HG02763 (cell line): Measurements from ENCODE around the gene DOLPP1.
A peak's percentile ranks its signal among the peaks of the same experiment; 100 is the strongest.
"Not testable (repeated sequence)": the region's sequence is repeated elsewhere in the genome, so short reads cannot be mapped to it uniquely, and the experiment has no call there.

Experiments
- ATAC-seq: cut with Tn5 transposase; IDR thresholded peaks from one replicate; pipeline ENCODE4 v1.9.1; 2021; ENCODE audit warnings: mild to moderate bottlenecking, moderate library complexity; ENCODE audit not compliant: unreplicated experiment

DOLPP1 gene

DNA sequence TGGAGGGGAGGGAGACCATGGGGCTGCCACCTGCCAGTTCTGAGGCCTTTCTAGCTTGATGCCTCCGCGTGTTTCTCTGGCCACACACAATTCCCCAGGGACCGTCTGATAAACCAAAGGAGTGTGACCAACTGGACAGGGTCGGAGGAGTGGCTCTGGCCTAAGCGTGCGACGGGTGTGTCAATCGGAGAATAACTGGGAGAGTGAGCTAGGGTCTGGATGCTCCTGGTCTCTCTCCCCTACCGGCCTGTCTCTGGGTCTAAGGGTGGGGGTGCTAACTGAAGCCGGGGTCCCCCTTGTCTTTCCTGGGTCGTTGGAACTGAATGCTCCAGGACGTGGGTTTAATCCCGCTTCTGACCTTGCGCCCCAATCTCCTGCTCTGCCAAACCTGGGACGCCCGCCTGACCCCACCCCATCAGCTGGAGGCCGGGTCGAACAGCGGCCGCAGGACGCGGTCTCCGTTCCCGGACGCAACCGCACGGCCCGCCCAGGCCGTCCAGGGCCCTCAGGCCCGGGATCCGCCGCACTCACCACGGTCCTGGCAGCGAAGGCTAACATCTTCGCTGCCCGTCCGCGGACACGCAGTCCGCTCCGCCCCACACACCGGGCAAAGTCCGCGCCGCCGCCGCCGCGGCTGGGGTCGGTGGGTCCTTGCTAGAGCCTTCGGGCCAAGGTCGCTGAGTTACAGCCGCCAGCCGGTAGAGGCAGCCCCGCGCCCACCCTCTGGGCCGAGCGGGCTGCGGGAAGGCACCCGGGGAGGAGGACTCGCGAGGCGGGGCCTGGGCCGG, 29.2 kb downstream of the DOLPP1 start:
- no peak for ATAC-seq

DNA sequence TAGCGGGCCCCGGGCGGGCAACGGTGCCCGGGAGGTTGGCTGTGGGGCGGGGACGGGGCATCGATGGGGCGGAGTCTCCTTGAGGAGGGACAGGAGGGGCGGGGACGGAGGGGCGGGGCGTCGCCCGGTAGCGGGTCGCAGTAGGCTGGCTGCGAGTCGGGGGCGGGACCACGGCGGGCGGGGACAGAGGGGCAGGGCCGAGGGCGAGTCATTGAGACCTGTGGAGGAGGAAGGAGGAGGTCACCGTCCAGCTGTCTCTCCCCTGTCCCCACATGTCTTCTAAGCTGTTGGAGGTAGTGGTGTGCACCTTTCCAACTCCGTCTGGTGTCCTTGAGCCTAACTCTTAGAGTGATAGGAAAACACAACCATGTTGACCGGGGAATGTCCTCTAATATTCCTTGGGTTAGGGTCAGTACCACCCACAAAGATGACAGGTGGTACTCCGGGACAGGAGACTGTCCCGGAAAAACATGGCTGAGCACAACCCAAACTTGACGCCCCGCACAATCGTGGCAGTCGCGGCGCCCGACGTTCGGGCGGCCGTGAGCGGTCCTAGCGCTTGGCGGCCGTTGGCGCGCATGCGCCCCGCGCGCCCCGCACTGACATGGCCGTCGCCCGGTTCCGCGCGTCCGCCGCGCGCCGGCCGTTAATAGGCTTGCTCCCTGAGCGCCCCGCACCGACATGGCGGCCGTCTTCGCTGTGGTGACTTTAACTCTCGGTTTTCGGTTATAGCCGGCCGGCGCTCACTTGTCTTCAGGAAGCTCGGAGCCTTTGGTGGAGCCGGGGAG, 30.0 kb downstream of the DOLPP1 start, which contains the start of the genes CRAT and PTPA:
Gene CRAT (minus strand): TSS at position 54 of the 788 bp plus-strand sequence. CDS start 284 bp downstream, outside the sequence.
Gene PTPA (plus strand): TSS at position 676 of the 788 bp plus-strand sequence. CDS start 186 bp downstream, outside the sequence.
- ATAC-seq = peak; percentile 82

DNA sequence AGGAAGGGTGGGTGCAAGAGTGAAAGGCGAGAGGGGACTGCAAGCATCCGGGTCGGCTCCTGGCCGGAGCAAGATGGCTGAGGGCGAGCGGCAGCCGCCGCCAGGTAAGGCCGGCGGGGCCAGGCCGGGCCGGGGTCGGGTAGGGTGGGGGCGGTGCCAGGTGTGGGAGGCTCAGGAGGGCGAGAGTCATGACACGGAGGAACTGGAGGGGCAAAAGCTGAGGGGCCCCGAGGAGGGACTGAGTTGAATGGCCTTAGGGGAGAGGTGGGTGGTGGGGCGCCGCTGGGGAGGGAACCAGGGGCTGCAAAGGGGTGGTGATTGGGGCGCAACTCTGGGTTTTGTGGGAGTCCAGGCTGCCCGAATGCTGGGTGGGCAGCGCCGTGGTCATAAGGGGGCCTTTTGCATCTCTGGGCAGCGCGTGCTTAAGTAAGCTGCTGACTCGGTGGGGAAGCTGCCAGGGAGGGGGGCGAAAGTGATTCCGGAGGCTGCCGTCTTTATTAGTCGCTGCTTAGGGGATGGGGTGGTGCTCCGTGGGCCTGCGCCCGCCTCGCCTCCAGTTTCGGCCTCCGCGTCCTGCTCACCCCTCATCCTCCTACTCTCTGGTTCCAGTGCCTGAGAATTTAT, 30.7 kb downstream of the DOLPP1 start:
- ATAC-seq = no peak

DNA sequence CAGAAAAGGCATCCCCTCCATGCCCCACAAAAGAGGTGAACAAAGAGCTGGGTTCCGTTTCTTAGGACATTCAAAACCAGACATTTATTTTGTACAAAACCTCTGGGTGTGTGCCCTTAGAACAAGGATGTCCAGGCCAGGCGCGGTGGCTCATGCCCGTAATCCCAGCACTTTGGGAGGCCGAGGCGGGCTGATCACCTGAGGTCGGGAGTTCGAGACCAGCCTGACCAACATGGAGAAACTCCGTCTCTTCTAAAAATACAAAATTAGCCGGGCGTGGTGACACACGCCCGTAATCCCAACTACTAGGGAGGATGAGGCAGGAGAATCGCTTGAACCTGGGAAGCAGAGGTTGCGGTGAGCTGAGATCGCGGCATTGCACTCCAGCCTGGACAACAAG, 31.6 kb downstream of the DOLPP1 start:
- not testable (repeated sequence) for ATAC-seq

DNA sequence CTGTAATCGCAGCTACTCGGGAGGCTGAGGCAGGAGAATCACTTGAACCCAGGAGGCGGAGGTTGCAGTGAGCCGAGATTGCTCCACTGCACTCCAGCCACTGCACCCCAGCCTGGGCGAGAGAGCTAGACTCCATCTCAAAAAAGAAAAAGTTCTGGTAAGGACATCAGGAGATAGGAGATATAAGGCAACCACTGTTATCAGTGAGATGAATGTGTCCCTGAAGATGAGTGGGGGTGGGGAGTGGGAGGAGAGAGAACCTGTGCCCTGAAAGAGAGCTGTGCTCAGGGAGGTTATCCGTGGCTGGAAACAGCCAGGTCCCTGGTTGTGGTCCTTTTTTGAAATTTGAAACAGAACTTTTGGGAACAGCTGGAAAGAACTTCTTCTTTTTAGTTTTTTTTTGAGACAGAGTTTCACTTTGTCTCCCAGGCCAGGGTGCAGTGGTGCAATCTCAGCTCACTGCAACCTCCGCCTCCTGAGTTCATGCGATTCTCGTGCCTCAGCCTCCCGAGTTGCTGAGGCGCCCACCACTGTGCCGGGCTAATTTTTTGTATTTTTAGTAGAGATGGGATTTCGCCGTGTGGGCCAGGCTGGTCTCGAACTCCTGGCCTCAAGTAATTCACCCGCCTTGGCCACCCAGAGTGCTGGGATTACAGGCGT, 32.9 kb downstream of the DOLPP1 start:
- no peak for ATAC-seq

DNA sequence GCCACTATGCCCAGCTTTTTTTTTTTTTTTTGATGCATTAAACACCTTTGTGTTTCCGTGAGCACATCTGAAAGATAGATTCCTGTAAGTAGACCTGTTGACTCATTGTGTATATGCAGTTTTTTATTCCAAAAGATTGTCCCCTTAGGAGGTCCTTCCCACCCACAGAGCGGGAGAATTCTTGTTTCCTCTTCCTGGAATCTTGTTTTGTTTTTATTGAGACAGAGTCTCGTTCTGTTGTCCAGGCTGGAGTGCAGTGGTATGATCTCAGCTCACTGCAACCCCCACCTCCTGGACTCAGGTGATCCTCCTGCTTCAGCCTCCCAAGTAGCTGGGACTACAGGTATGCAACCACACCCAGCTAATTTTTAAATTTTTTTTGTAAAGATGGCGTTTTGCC, 37.9 kb downstream of the DOLPP1 start:
- ATAC-seq = no peak

DNA sequence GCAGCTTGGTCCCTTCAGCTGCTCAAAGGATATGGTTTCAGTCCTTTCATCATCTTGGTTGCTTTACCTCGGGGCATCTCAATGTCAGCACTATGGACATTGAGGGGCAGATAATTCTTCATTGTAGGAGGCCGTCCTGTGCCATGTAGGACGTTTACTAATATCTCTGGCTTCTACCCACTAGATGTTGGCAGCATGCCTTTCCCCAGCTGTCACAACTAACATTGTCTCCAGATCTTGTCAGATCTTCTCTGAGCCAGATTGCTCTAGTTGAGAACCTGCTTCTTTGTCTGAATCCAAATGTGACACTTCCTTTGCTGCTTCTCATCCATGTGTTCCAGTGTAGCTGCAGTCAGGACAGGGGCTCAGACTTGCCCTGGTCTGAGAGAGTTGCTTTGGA, 40.6 kb downstream of the DOLPP1 start:
- ATAC-seq = no peak

DNA sequence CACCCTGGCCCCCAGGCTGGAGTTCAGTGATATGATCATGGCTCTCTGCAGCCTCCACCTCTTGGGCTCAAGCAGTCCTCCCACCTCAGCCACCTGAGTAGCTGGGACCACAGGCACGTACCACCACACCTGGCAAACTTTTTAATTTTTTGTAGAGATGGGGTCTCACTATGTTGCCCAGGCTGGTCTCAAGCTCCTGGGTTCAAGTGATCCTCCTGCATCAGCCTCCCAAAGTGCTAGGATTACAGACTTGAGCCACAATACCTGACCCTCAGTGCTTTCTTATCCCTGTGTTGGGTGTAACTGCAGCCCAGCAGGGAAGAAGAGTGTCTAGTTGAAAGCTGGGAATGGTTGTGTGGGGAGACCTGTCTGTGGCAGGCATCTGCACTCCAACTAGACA, 41.2 kb downstream of the DOLPP1 start:
- no peak for ATAC-seq

DNA sequence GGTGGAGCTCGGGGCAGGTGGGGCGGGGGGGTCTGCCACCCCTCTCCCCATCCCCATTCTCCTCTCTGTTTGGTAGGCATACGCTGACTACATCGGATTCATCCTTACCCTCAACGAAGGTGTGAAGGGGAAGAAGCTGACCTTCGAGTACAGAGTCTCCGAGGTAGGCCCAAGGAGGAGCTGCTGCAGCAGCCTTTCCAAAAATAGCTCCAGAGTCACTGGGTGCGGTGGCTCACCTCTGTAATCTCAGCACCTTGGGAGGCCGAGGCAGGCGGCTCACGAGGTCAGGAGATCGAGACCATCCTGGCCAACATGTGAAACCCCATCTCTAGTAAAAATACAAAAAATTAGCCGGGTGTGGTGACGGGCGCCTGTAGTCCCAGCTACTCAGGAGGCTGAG, 42.1 kb downstream of the DOLPP1 start:
- ATAC-seq = not testable (repeated sequence)

DNA sequence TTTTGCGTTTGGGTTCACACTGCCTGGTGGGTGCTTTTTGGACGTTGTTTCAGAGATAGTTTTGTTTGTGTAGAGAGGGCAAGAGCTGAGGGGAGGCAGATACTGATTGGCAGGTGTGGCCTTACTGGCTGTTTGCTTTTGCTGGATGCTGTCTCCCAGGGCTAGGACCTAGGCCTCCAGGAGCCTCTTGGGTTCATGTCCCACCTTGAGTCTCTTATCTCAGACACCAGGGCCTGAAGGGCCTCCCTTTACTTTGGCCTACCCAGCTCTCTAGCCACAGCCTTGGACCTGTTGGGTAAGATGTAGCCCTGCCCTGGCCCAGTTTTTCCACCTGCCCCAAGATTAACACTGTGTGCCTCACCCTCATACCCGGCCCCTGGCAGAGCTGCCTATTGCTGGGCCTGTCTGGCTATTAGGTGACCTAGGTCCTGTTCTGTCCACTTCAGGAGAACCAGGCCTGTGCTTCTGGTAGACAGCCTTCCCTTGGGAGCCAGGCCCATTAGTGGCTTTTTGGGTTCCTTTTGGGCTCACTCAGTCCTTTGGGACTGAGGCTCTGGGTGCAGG, 43.7 kb downstream of the DOLPP1 start:
- no peak for ATAC-seq

DNA sequence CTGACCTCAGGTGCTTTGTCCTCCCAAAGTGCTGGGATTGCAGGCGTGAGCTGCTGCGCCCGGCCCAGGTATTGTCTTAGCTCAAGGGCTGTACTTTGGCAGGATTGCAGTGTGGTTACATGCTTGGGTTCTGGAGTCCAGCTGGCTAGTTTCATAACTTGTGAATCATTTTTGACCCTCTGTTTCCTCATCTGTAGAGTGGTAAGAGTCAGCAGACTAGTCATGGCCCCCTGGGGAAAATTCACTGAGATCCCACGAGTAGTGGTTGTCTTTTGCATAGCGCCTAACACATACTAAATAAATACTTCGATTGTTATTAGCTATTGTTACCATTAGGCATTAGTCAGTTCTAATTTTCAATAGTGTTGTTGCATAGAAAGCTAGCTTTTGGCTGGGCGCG, 44.6 kb downstream of the DOLPP1 start:
- no peak for ATAC-seq

DNA sequence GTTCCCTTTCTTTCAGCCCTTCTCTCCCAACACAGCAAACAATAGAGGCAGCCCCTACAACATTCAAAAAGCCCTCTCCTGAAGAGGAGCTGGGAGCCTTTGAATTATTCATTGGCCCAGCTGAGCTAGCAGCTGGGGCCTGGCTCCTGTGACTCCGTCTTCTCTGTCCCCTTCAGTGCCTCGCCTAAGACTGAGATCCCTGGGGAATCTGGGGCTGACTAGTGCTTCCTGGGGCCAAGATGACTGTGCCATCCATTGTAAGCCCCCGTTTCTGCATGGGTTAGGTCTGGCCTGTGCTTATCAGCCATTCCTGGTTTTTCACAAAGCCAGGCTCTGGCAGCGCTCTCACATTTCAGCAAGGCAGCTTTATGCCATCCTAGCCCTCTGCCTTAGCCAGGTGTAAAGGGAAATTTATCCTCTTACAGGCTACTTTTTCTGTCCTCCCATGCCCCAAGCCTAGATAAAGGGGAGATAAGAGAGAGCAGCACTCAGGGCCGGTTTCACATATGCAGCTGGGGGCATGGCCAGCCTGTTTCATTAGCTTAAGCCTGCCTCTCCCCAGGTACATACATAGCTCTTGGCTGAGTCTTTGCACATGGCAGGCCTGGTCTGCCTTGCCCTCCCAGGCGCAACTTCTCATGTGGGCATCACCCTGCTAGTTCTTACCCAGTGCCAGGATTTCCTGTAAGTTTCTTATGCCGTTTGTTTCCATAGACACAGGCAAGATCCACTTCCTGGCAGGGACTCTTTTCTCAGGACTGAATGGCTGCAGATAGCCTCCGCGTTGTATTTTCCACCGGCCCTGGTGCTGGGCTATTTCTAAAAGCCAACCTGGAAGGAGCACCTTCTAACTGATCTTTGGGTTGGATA, 46.1 kb downstream of the DOLPP1 start:
- no peak for ATAC-seq

DNA sequence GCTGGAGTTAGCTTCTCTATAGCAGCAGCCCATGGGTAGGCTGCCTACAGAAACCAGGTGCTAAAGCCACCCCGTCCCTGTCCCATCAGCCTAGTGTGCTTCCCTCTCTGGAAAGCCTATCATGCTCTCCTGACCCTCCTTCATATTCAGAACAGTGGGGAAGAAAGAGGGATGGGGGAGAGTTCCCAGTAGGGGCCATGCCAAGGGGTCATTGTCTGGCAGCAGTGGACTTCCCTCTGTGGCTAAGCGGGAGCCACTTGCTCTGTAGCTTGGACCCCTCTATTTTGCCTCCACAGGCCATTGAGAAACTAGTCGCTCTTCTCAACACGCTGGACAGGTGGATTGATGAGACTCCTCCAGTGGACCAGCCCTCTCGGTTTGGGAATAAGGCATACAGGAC, 47.8 kb downstream of the DOLPP1 start:
- ATAC-seq = no peak

DNA sequence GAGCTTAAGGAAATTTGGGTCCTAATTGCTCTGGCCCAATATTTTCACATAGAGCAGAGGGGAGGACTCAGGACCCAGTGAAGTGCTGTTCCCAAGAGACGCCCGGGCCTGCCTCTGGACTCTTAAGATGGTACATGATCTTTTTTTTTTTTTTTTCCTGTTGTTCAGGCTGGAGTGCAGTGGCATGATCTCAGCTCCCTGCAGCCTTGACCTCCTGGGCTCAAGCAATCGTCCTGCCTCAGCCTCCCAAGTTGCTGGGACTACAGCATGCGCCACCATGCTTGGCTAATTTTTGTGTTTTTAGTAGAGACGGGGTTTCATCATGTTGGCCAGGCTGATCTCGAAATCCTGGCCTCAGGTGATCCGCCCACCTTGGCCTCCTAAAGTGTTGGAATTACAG, 49.4 kb downstream of the DOLPP1 start:
- not testable (repeated sequence) for ATAC-seq

DNA sequence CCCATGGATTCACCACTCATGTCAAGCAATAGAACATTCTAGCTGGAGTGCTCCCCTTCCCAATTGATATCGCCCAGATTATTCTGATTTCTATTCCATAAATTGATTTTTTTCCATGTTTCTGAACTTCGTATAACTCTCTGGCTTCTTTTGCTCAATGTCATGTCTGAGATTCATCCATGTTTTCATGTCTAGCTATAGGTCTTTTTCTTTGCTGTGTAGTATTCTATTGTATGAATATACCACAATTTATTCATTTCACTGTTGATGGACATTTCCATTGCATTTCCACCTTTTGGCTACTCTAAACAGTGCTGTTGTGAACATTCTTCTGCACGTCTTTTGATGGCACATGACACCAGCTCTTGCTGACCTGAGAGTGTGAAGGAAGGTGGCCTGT, 49.9 kb downstream of the DOLPP1 start:
- ATAC-seq = no peak

DNA sequence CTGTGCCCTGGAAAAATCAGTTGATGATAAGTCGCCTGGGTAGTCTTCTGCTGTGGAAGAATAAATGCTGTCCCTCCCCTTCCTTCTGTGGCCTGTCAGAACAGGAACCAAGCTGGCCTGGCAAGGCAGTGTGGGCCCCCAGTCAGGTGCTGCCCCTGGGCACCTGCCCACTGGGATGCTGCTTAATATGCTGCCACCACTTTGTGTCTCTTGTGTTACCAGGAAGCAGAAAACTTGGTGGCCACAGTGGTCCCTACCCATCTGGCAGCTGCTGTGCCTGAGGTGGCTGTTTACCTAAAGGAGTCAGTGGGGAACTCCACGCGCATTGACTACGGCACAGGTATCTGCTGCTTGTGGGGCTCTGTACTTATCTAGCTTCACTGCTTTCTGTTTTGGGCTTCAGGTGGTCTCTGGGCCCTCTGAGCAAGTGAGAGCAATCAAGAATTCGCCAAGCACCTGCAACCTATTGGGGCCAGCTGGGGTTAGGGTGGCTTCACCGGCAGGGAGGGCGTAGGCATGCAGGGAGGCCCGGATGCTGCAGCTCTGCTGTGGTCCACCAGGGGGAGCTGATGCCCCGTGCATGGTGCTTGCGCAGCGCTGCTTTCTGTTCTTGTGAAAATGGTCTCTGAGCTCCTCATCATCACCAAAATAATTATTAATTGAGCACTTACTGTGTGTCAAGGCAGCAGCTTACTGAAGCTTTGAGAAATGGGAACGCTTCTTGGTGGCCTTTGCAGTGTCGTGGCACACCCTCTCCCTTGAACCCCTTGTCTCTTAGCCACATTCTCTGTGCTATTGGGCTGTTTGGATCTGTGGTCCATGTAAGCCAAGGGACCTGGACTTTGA, 50.6 kb downstream of the DOLPP1 start:
- peak; percentile 56 for ATAC-seq

DNA sequence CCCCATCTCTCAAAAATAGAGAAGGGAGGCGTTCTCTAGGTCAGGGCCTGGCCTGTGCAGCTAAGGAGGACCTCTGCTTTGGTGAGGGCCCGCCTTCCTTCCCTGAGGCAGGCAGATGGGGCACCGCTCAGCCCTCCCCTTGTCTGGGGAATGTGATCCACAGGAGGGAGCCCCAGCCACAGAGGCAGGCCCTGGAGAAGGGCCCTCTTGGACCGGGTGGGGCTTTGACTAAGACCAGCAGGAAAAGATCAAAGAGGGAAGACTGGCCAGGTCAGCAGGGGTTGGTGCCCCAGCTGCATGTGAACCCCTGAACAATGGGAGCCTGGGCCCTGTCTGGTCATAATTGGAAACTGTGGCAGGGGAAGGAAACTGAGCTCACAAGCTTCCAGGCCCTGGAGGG, 52.2 kb downstream of the DOLPP1 start:
- ATAC-seq = no peak

DNA sequence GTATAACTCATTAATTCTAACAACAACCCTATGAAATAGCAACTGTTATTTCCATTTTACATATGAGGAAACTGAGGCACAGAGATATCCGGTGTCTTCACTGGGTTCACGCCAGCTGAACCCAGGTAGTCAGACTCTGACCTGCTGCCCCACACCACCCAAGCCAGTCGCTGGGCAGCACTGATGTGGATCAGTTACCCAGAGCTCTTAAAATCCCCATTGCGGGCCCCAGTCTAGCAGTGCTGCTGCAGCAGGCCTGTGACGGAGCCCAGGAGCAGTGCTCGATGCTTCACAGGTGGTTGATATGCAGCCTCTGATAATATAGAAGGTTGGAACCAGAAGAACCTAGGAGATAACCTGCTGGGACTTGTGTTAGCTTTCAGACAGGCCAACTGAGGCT, 54.6 kb downstream of the DOLPP1 start:
- ATAC-seq = no peak
